Coronary artery (tissue), 2 donors: ENCODE measurements around the gene SESTD1.

Experiments
- DNase-seq: peaks from one replicate; pipeline ENCODE4 v3.0.0-alpha.2; 2017; ENCODE audit warnings: low spot score
- H3K27ac ChIP-seq, 2 donors: fragments of 200-600 bp; sonication (generic); one replicate each; pipeline ENCODE4 v1.5.1; 2016 to 2019
- H3K4me3 ChIP-seq: fragments of 200-600 bp; sonication (generic); 2 replicates; pipeline ENCODE4 v1.5.1; 2016; ENCODE audit warnings: mild to moderate bottlenecking, moderate library complexity
- CTCF ChIP-seq: fragments of 200-600 bp; sonication (generic); IDR thresholded peaks from one replicate; pipeline ENCODE4 v1.5.1; 2019; ENCODE audit warnings: antibody characterized with exemption

The SESTD1 gene

GRCh38 chr2:179302764-179303571, 38.3 kb upstream of the SESTD1 start:
- H3K4me3 ChIP-seq, result no peak overlapping the region
- DNase-seq, result no peak
- no peak overlapping the region for H3K27ac ChIP-seq
- TF ChIP-seq CTCF, result no peak

GRCh38 chr2:179302149-179302548, 37.5 kb upstream of the SESTD1 start:
- Histone ChIP-seq H3K4me3 (no peak overlapping the region), H3K27ac (no peak overlapping the region)
- no peak for DNase-seq
- TF ChIP-seq CTCF, result no peak

- no peak for DNase-seq
Measured at GRCh38 chr2:179298666-179299065, 34.0 kb upstream of the SESTD1 start.

GRCh38 chr2:179297927-179298326, 33.3 kb upstream of the SESTD1 start:
- DNase-seq, result no peak
- no peak overlapping the region for H3K27ac ChIP-seq
- no peak for TF ChIP-seq CTCF
- no peak overlapping the region for H3K4me3 ChIP-seq

More at GRCh38 chr2:179298666-179299065, 34.0 kb upstream of the SESTD1 start:
- TF ChIP-seq CTCF, result no peak
- Histone ChIP-seq H3K27ac (no peak overlapping the region), H3K4me3 (no peak overlapping the region)

- no peak overlapping the region for H3K4me3 ChIP-seq
- no peak for DNase-seq
- no peak overlapping the region for H3K27ac ChIP-seq
- TF ChIP-seq CTCF, result no peak
Measured at GRCh38 chr2:179290329-179290728, 25.7 kb upstream of the SESTD1 start.

GRCh38 chr2:179285060-179285459, 20.4 kb upstream of the SESTD1 start:
- DNase-seq, result no peak
- Histone ChIP-seq H3K27ac (no peak overlapping the region), H3K4me3 (no peak overlapping the region)
- no peak for TF ChIP-seq CTCF
